H9 (cell line): ENCODE measurements around the gene MARCHF10. TPM values are rescaled to one million over a fixed set of nuclear protein-coding genes. Genes with fewer than 3 reads are reported as not detected.

ENCODE experiments used
- DNase-seq: peaks from one replicate; pipeline ENCODE4 v3.0.0-alpha.2; 2017
- H2AFZ ChIP-seq: one replicate; pipeline ENCODE4 v1.6.1; 2013; ENCODE audit warnings: mild to moderate bottlenecking, low read length, control low read depth, moderate library complexity
- H2AK5ac ChIP-seq: 2 replicates; pipeline ENCODE4 v1.6.1; 2013; ENCODE audit warnings: low read length, control low read depth, mixed read lengths; ENCODE audit not compliant: insufficient read length
- H2BK120ac ChIP-seq: one replicate; pipeline ENCODE4 v1.6.1; 2013; ENCODE audit warnings: low read depth, mild to moderate bottlenecking, low read length, control low read depth, inconsistent platforms; ENCODE audit not compliant: poor library complexity, severe bottlenecking
- H2BK12ac ChIP-seq: 2 replicates; pipeline ENCODE4 v1.6.1; 2013; ENCODE audit warnings: low read length, control low read depth, mixed read lengths, low read depth; ENCODE audit not compliant: insufficient read length
- H2BK15ac ChIP-seq: 2 replicates; pipeline ENCODE4 v1.6.1; 2013; ENCODE audit warnings: low read depth, low read length, control low read depth
- H2BK20ac ChIP-seq: one replicate; pipeline ENCODE4 v1.6.1; 2013; ENCODE audit warnings: low read depth, mild to moderate bottlenecking, low read length, control low read depth, inconsistent platforms; ENCODE audit not compliant: poor library complexity, severe bottlenecking
- H2BK5ac ChIP-seq: 2 replicates; pipeline ENCODE4 v1.6.1; 2013; ENCODE audit warnings: low read length, control low read depth, mixed read lengths; ENCODE audit not compliant: insufficient read length
- H3K14ac ChIP-seq: 2 replicates; pipeline ENCODE4 v1.6.1; 2013; ENCODE audit warnings: low read length, control low read depth; ENCODE audit not compliant: insufficient read depth
- H3K18ac ChIP-seq: 2 replicates; pipeline ENCODE4 v1.6.1; 2013; ENCODE audit warnings: low read depth, mild to moderate bottlenecking, mixed read lengths, low read length, control low read depth; ENCODE audit not compliant: insufficient read length
- H3K23ac ChIP-seq: 2 replicates; pipeline ENCODE4 v1.6.1; 2013; ENCODE audit warnings: low read length, control low read depth, mixed read lengths, low read depth; ENCODE audit not compliant: insufficient read length
- H3K23me2 ChIP-seq: 2 replicates; pipeline ENCODE4 v1.6.1; 2013; ENCODE audit warnings: low read depth, mild to moderate bottlenecking, mixed read lengths, low read length, control low read depth; ENCODE audit not compliant: insufficient read length, poor library complexity, severe bottlenecking
- H3K27ac ChIP-seq: 2 replicates; pipeline ENCODE4 v1.5.1; 2013; ENCODE audit warnings: low read length, control low read depth, mixed read lengths, low read depth; ENCODE audit not compliant: insufficient read length
- H3K27me3 ChIP-seq: 2 replicates; pipeline ENCODE4 v1.6.1; 2013; ENCODE audit warnings: low read length, control low read depth, inconsistent platforms; ENCODE audit not compliant: insufficient read depth
- H3K4ac ChIP-seq: 2 replicates; pipeline ENCODE4 v1.6.1; 2013; ENCODE audit warnings: low read depth, mild to moderate bottlenecking, control low read depth, inconsistent platforms, low read length, moderate library complexity
- H3K4me1 ChIP-seq: 2 replicates; pipeline ENCODE4 v1.6.1; 2013; ENCODE audit warnings: low read length, control low read depth, inconsistent platforms; ENCODE audit not compliant: insufficient read depth
- H3K4me2 ChIP-seq: 2 replicates; pipeline ENCODE4 v1.6.1; 2013; ENCODE audit warnings: low read length, control low read depth, mixed read lengths; ENCODE audit not compliant: insufficient read length, insufficient read depth
- H3K56ac ChIP-seq: 2 replicates; pipeline ENCODE4 v1.6.1; 2013; ENCODE audit warnings: low read depth, mild to moderate bottlenecking, mixed read lengths, low read length, control low read depth; ENCODE audit not compliant: insufficient read length
- H3K79me1 ChIP-seq: 2 replicates; pipeline ENCODE4 v1.6.1; 2013; ENCODE audit warnings: low read depth, mild to moderate bottlenecking, moderate library complexity, low read length, control low read depth, inconsistent platforms; ENCODE audit not compliant: insufficient read depth, poor library complexity, severe bottlenecking
- H3K79me2 ChIP-seq: 2 replicates; pipeline ENCODE4 v1.6.1; 2013; ENCODE audit warnings: low read length, control low read depth, inconsistent platforms; ENCODE audit not compliant: insufficient read depth
- H3K9ac ChIP-seq: 2 replicates; pipeline ENCODE4 v1.6.1; 2013; ENCODE audit warnings: low read length, control low read depth, mixed read lengths; ENCODE audit not compliant: insufficient read length; ENCODE audit errors: extremely low read depth
- H3K9me3 ChIP-seq: one replicate; pipeline ENCODE4 v1.6.1; 2013; ENCODE audit warnings: low read depth, low read length, inconsistent platforms; ENCODE audit not compliant: control insufficient read depth
- H3T11ph ChIP-seq: one replicate; pipeline ENCODE4 v1.6.1; 2013; ENCODE audit warnings: mild to moderate bottlenecking, low read length, control low read depth, inconsistent platforms
- H4K20me1 ChIP-seq: one replicate; pipeline ENCODE4 v1.6.1; 2013; ENCODE audit not compliant: control insufficient read depth, insufficient read length, insufficient read depth
- H4K5ac ChIP-seq: 2 replicates; pipeline ENCODE4 v1.6.1; 2013; ENCODE audit warnings: low read depth, mild to moderate bottlenecking, mixed read lengths, low read length, control low read depth; ENCODE audit not compliant: insufficient read length
- H4K8ac ChIP-seq: replicated peaks from 2 replicates; pipeline ENCODE4 v1.6.1; 2013; ENCODE audit warnings: low read length, control low read depth, mixed read lengths, low read depth; ENCODE audit not compliant: insufficient read length
- H4K91ac ChIP-seq: 2 replicates; pipeline ENCODE4 v1.6.1; 2013; ENCODE audit warnings: low read depth, mild to moderate bottlenecking, moderate library complexity, mixed read lengths, low read length, control low read depth; ENCODE audit not compliant: insufficient read length
- H3K27ac Mint-ChIP-seq, 3 experiments: 2 replicates in 2 of 3; 3 replicates in 1 of 3; pipeline ENCODE4 v1.8.0; 2020 to 2021; ENCODE audit warnings: mixed read lengths in 3 of 3, mild to moderate bottlenecking in 1 of 3, moderate library complexity in 1 of 3
- H3K27me3 Mint-ChIP-seq: 2 replicates; pipeline ENCODE4 v1.8.0; 2021; ENCODE audit warnings: low read depth, mild to moderate bottlenecking, moderate library complexity, mixed read lengths
- H3K36me3 Mint-ChIP-seq, 3 experiments: 2 replicates in 2 of 3; 3 replicates in 1 of 3; pipeline ENCODE4 v1.8.0; 2020 to 2021; ENCODE audit warnings: low read depth in 3 of 3, mixed read lengths in 3 of 3; ENCODE audit not compliant: insufficient read depth in 1 of 3
- H3K4me1 Mint-ChIP-seq, 2 experiments: 2 replicates each; pipeline ENCODE4 v1.8.0; 2020; ENCODE audit warnings: mixed read lengths in 2 of 2
- H3K4me3 Mint-ChIP-seq, 2 experiments: 2 replicates in 1 of 2; 3 replicates in 1 of 2; pipeline ENCODE4 v1.8.0; 2020 to 2021; ENCODE audit warnings: mild to moderate bottlenecking in 2 of 2, mixed read lengths in 2 of 2, moderate library complexity in 1 of 2
- H3K9me3 Mint-ChIP-seq, 2 experiments: 2 replicates in 1 of 2; 3 replicates in 1 of 2; pipeline ENCODE4 v1.8.0; 2020; ENCODE audit warnings: mild to moderate bottlenecking in 2 of 2, mixed read lengths in 2 of 2, moderate library complexity in 1 of 2
- CTCF ChIP-seq: fragments of 200-600 bp; sonication (generic); conservative IDR thresholded peaks from 3 replicates; pipeline ENCODE4 v1.8.0; 2021; ENCODE audit warnings: antibody characterized with exemption, mild to moderate bottlenecking
- WGBS: extraction: QIAGEN DNeasy Blood & Tissue Kit; methylation state at CpG from one replicate; pipeline ENCODE4 v1.1.7; 2013; ENCODE audit warnings: missing lambda C conversion rate, low lambda C conversion rate, mixed read lengths; ENCODE audit not compliant: insufficient read length; ENCODE audit errors: extremely low coverage; 5-methylcytosine and 5-hydroxymethylcytosine counted together
- total RNA-seq: library from RNA; stranded (reverse); gene quantifications from 2 replicates; pipeline ENCODE4 v1.2.1, GENCODE V29; 2021

MARCHF10 gene
- total RNA-seq, 1 experiment from 2014 or later: not detected

- Histone ChIP-seq H3K27ac (no peak overlapping the region), H3K4ac (no peak overlapping the region), H3K23ac (no peak overlapping the region), H3K14ac (no peak overlapping the region), H3K9me3 (no peaks in the 10 kb centered on the region), H4K5ac (no peak overlapping the region), H3K4me2 (no peak overlapping the region), H3K27me3 (no peaks in the 10 kb centered on the region), H4K91ac (no peak overlapping the region), H3K18ac (no peak overlapping the region), H2AK5ac (no peak overlapping the region), H3K79me1 (no peaks in the 10 kb centered on the region), H3T11ph (no peak overlapping the region), H2BK12ac (no peak overlapping the region), H3K79me2 (no peaks in the 10 kb centered on the region), H4K20me1 (peaks cover 2% of the 10 kb centered on the region), H3K23me2 (no peaks in the 10 kb centered on the region), H2BK15ac (no peak overlapping the region), H2BK120ac (no peak overlapping the region), H3K56ac (no peak overlapping the region), H3K4me1 (no peaks in the 10 kb centered on the region), H3K9ac (no peak overlapping the region), H2BK5ac (no peak overlapping the region), H2AFZ (no peak overlapping the region), H4K8ac (no peak overlapping the region), H2BK20ac (no peak overlapping the region)
- Mint-ChIP-seq H3K27ac (no peak overlapping the region), H3K36me3 (peaks cover 16 to 23% (median 19%) of the 10 kb centered on the region in 3 experiments), H3K27me3 (no peaks in the 10 kb centered on the region), H3K9me3 (peaks cover 3% of the 10 kb centered on the region in 2 experiments; a peak in 1 of 5 replicates), H3K4me3 (no peak overlapping the region), H3K4me1 (0 out of 4 replicates have a peak, but pooled peaks cover 0 to 2% of the 10 kb centered on the region in 2 experiments)
- no peak for DNase-seq
- TF ChIP-seq CTCF: no peak
- no CpG with 5 or more reads among the region's 4 CpGs for WGBS
Observed at GRCh38 chr17:62687997-62688396, 120.1 kb downstream of the MARCHF10 start.
